22Rv1 (cell line): ENCODE data around the gene JAK3.

ENCODE experiments used
- CTCF ChIP-seq: fragments of 450-650 bp; IDR thresholded peaks from 2 replicates; pipeline ENCODE4 v1.5.1; 2017; ENCODE audit warnings: mild to moderate bottlenecking
- ZFX ChIP-seq: fragments of 450-650 bp; IDR thresholded peaks from 2 replicates; pipeline ENCODE4 v1.6.1; 2017; ENCODE audit warnings: antibody characterized with exemption, borderline replicate concordance

DNA sequence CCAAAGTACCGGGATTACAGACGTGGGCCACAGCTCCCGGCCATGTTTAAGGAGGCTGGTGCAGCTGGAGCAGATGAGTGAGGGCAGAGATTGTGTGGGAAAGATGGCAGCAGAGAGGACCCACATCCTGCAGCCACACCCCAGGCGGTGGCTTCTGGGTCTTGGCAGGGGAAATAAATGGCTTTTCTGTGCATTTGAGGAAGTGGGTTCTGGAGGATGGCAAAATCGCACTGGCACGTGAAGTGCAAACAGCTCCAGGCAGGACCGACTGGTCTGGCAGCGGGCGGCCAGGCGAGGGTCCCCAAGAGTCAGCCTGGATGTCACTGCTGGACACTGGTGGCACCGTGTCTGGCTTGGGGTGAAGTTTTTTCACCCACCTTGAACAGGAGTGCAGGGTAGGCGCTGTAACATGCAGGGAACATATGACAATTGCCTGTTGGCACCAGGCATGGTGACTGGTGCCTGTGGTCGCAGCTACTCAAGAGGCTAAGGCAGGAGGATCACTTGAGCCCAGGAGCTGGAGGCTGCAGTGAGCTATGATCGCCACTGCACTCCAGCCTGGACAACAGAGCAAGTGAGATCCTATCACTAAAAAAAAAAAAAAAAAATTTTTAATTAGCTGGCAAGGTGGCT, 44.4 kb downstream of the JAK3 start:
- no peak for TF ChIP-seq CTCF
- no peak for TF ChIP-seq ZFX
